Liver (tissue), 3 donors: ENCODE data around the gene ARHGAP5.

ENCODE experiments used
- GABPA ChIP-seq, 2 donors: IDR thresholded peaks in 1 of 2; conservative IDR thresholded peaks in 1 of 2; 2 replicates each; pipeline ENCODE4 v1.6.1; 2016; ENCODE audit warnings: antibody characterized with exemption in 2 of 2, mild to moderate bottlenecking in 1 of 2, moderate library complexity in 1 of 2
- HNF4G ChIP-seq: IDR thresholded peaks from 2 replicates; pipeline ENCODE4 v1.6.1; 2016; ENCODE audit warnings: antibody characterized with exemption
- TF ChIP-seq, protein P1 (sequence below): fragments of 150-350 bp; IDR thresholded peaks from 2 replicates; pipeline ENCODE4 v1.5.1; 2017; ENCODE audit warnings: improper control_type of control experiment, low read depth, low read length; ENCODE audit not compliant: missing input control
- TF ChIP-seq, protein P2 (sequence below): IDR thresholded peaks from 2 replicates; pipeline ENCODE4 v1.6.1; 2016; ENCODE audit warnings: antibody characterized with exemption
- TF ChIP-seq, protein P3 (sequence below): IDR thresholded peaks from 2 replicates; pipeline ENCODE4 v1.6.1; 2016; ENCODE audit warnings: antibody characterized with exemption
- donor health status: healthy.
- donor health status: healthy.

DNA sequence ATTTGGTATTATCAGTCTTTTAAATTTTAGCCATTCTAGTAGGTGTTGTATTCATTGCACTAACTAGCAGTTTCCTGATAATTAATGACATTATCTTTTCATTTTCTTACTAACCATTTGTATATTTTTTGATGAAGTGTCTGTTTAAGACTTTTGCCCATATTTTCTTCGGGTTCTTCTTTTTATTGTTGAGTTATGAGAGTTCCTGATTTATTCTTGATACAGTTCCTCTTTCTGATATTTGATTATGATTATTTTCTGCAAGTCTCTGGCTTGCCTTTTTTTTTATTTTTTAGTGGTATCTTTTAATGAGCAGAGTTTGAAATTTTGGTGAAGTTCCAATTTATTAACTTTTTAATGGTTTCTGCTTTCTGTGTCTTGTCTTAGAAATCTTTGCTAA is 118.5 kb downstream of the ARHGAP5 start:
- TF ChIP-seq, protein P1, sequence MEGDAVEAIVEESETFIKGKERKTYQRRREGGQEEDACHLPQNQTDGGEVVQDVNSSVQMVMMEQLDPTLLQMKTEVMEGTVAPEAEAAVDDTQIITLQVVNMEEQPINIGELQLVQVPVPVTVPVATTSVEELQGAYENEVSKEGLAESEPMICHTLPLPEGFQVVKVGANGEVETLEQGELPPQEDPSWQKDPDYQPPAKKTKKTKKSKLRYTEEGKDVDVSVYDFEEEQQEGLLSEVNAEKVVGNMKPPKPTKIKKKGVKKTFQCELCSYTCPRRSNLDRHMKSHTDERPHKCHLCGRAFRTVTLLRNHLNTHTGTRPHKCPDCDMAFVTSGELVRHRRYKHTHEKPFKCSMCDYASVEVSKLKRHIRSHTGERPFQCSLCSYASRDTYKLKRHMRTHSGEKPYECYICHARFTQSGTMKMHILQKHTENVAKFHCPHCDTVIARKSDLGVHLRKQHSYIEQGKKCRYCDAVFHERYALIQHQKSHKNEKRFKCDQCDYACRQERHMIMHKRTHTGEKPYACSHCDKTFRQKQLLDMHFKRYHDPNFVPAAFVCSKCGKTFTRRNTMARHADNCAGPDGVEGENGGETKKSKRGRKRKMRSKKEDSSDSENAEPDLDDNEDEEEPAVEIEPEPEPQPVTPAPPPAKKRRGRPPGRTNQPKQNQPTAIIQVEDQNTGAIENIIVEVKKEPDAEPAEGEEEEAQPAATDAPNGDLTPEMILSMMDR, result no peak
- TF ChIP-seq HNF4G, result no peak
- no peak for TF ChIP-seq GABPA (IDR thresholded peaks at IDR 0.05 in 1 of 2, conservative IDR thresholded peaks at IDR 0.05 in 1 of 2)
- TF ChIP-seq, protein P2, sequence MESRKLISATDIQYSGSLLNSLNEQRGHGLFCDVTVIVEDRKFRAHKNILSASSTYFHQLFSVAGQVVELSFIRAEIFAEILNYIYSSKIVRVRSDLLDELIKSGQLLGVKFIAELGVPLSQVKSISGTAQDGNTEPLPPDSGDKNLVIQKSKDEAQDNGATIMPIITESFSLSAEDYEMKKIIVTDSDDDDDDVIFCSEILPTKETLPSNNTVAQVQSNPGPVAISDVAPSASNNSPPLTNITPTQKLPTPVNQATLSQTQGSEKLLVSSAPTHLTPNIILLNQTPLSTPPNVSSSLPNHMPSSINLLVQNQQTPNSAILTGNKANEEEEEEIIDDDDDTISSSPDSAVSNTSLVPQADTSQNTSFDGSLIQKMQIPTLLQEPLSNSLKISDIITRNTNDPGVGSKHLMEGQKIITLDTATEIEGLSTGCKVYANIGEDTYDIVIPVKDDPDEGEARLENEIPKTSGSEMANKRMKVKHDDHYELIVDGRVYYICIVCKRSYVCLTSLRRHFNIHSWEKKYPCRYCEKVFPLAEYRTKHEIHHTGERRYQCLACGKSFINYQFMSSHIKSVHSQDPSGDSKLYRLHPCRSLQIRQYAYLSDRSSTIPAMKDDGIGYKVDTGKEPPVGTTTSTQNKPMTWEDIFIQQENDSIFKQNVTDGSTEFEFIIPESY, result no peak
- TF ChIP-seq, protein P3, sequence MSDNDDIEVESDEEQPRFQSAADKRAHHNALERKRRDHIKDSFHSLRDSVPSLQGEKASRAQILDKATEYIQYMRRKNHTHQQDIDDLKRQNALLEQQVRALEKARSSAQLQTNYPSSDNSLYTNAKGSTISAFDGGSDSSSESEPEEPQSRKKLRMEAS, result no peak
